A549 (cell line): ENCODE results near the gene KCNE4.

Experiments
- CHD4 ChIP-seq: fragments of 200-600 bp; sonication (generic); IDR thresholded peaks from 2 replicates; pipeline ENCODE4 v1.6.1; 2016; ENCODE audit warnings: antibody characterized with exemption, mild to moderate bottlenecking, borderline replicate concordance
- EHF ChIP-seq: fragments of 250-450 bp; sonication (Bioruptor Pico); IDR thresholded peaks from 2 replicates; pipeline ENCODE4 v1.5.0; 2020; ENCODE audit warnings: mild to moderate bottlenecking
- HOXB5 ChIP-seq: fragments of 250-450 bp; sonication (Bioruptor Pico); IDR thresholded peaks from 2 replicates; pipeline ENCODE4 v1.5.0; 2020; ENCODE audit warnings: mild to moderate bottlenecking, moderate library complexity
- MYC ChIP-seq: IDR thresholded peaks from 2 replicates; pipeline ENCODE4 v1.6.1; 2012; ENCODE audit warnings: mild to moderate bottlenecking, inconsistent platforms, low read length, improper control_type of control experiment, borderline replicate concordance
- POLR2A ChIP-seq: IDR thresholded peaks from 2 replicates; pipeline ENCODE4 v1.6.1; 2012; ENCODE audit warnings: mild to moderate bottlenecking, low read length
- RAD21 ChIP-seq, 2 experiments: fragments of >200 bp in 1 of 2; sonication (Bioruptor Twin) in 1 of 2; formaldehyde crosslinking in 1 of 2; IDR thresholded peaks in 1 of 2; conservative IDR thresholded peaks in 1 of 2; 2 replicates in 1 of 2; 3 replicates in 1 of 2; pipeline ENCODE4 v1.6.1; 2012 to 2018; ENCODE audit warnings: inconsistent platforms in 1 of 2
- RFX5 ChIP-seq: fragments of 450-650 bp; IDR thresholded peaks from 2 replicates; pipeline ENCODE4 v1.7.1; 2014; ENCODE audit warnings: antibody characterized with exemption, mild to moderate bottlenecking, moderate library complexity
- TF ChIP-seq, protein P1 (sequence below): fragments of 250-450 bp; sonication (Bioruptor Pico); IDR thresholded peaks from 2 replicates; pipeline ENCODE4 v1.5.0; 2021; ENCODE audit warnings: mild to moderate bottlenecking, moderate library complexity, borderline replicate concordance
- TF ChIP-seq, protein P2 (sequence below): fragments of >200 bp; sonication (Bioruptor Twin); formaldehyde crosslinking; IDR thresholded peaks from 3 replicates; pipeline ENCODE4 v1.5.1; 2016

DNA sequence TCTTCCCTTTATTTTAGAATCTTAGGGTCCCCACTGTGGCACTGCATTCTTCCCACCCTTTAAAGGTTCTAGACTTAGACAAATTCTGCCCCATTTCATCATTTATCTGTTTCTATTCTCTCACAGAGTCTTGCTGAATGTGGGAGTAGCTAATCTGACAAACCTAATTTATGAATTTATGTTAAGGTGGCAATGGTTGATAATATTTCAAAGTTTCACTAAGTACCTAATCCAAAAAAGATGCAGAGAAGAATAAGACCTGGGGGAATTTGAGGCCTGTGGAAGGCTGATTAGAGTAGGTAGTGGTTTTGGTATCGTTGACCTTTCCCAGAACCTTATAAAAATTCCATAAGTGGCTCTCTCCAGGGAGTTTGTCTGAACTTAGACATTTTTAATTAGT is 18.0 kb downstream of the KCNE4 start:
- TF ChIP-seq, protein P1, sequence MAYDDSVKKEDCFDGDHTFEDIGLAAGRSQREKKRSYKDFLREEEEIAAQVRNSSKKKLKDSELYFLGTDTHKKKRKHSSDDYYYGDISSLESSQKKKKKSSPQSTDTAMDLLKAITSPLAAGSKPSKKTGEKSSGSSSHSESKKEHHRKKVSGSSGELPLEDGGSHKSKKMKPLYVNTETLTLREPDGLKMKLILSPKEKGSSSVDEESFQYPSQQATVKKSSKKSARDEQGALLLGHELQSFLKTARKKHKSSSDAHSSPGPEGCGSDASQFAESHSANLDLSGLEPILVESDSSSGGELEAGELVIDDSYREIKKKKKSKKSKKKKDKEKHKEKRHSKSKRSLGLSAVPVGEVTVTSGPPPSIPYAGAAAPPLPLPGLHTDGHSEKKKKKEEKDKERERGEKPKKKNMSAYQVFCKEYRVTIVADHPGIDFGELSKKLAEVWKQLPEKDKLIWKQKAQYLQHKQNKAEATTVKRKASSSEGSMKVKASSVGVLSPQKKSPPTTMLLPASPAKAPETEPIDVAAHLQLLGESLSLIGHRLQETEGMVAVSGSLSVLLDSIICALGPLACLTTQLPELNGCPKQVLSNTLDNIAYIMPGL (CRISPR knock-in tag) = no peak
- TF ChIP-seq, protein P2, sequence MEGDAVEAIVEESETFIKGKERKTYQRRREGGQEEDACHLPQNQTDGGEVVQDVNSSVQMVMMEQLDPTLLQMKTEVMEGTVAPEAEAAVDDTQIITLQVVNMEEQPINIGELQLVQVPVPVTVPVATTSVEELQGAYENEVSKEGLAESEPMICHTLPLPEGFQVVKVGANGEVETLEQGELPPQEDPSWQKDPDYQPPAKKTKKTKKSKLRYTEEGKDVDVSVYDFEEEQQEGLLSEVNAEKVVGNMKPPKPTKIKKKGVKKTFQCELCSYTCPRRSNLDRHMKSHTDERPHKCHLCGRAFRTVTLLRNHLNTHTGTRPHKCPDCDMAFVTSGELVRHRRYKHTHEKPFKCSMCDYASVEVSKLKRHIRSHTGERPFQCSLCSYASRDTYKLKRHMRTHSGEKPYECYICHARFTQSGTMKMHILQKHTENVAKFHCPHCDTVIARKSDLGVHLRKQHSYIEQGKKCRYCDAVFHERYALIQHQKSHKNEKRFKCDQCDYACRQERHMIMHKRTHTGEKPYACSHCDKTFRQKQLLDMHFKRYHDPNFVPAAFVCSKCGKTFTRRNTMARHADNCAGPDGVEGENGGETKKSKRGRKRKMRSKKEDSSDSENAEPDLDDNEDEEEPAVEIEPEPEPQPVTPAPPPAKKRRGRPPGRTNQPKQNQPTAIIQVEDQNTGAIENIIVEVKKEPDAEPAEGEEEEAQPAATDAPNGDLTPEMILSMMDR = no peak
- no peak for TF ChIP-seq HOXB5 (CRISPR knock-in tag)
- no peak for TF ChIP-seq CHD4
- no peak for TF ChIP-seq EHF (CRISPR knock-in tag)
- TF ChIP-seq POLR2A = no peak
- no peak for TF ChIP-seq MYC
- TF ChIP-seq RFX5 = no peak
- no peak for TF ChIP-seq RAD21 (conservative IDR thresholded peaks at IDR 0.05 in 1 of 2, IDR thresholded peaks at IDR 0.05 in 1 of 2)
